GM12865 (cell line): ENCODE data around the gene NOP16.

Experiments used
- DNase-seq: peaks from one replicate; pipeline ENCODE4 v3.0.0; 2010; ENCODE audit warnings: low read depth
- H3K4me3 ChIP-seq: 2 replicates; pipeline ENCODE4 v1.5.1; 2011; ENCODE audit warnings: mild to moderate bottlenecking, low read depth, low read length, control low read depth
- CTCF ChIP-seq: IDR thresholded peaks from 2 replicates; pipeline ENCODE4 v1.5.1; 2011; ENCODE audit warnings: low read length, control low read depth, low read depth, inconsistent platforms; ENCODE audit not compliant: insufficient read depth; ENCODE audit errors: missing control alignments

Gene NOP16

DNA sequence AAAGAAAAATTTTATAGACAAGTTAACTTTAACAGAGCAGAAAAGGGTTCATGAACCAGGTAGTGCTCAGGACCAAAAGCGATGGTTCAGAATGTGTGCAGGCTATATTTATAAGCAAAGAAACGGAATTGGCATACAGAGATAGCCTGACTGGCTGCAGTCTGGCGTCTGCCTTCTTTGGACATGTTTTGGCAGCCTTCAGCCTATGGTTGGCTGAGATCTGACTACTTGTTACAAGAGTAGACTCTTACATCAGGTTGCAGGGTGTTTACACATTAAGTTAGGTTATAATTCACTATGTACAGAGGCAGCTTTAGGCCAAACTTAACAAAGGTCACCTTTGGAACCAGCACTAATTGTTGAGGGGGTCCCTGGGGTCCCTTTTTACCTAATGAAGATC is 7.0 kb downstream of the NOP16 start:
- no peak for DNase-seq
- TF ChIP-seq CTCF = no peak
- no peak overlapping the region for H3K4me3 ChIP-seq

DNA sequence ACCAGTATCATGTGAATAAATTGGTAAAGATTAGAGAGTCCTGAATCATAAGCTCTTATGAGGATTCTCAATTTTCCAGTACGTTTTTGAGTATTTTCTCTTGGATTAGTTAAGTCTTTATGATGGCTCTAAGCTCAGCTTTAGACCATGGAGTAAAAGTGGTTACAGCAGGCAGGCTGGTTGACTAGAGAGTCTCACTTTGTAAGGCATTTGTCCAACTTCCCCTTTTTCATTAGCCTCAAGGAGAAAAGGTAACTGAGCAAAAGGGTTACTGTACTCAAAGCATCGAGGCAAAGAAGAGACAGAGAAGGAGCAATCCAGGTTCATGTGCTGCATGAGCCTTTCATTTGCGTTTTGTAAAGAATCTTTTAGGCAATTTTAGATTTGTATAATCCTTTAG is 8.5 kb downstream of the NOP16 start:
- H3K4me3 ChIP-seq = no peak overlapping the region
- TF ChIP-seq CTCF = no peak
- peak; percentile 27 for DNase-seq

DNA sequence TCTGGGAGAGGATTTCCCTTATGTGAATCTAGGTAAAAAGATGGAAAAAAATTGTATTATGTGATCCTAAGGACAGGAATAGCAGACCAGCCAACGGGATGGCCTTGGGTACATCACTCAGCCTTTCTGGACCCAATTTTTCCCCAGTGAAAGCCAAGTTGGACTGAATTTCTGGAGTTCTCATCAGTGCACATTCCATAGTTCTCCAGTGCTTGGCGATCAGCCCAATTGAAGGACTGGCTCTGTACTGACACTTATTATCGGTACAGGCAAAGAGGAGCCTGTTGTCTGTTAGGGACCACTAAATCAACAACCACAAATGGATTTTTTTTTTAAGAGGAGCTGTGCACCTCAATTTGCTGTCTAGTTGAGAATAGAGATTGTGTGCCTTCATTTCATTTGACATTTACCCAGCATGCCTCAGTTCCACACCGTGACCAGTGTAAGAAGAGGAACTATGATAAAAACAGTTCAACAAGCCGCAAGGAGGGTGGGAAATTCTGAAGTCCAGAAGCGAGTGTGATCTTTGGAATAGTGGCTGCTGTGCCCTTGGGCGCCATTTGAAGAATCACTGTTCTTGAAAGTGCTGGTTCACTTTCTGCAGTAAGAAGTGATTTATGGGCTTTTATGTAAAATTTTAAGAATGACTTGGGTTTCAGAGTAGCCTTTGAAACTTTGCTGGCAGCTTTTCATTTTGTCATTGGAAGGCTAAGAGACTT is 15.1 kb downstream of the NOP16 start:
- DNase-seq = no peak
- no peak overlapping the region for H3K4me3 ChIP-seq
- TF ChIP-seq CTCF = no peak

- DNase-seq = no peak
- no peak overlapping the region for H3K4me3 ChIP-seq
- TF ChIP-seq CTCF = no peak
Observed at GRCh38 chr5:176371621-176372539, 16.5 kb downstream of the NOP16 start.

GRCh38 chr5:176369934-176370711 is 18.3 kb downstream of the NOP16 start:
- TF ChIP-seq CTCF = no peak
- DNase-seq = no peak
- H3K4me3 ChIP-seq = no peak overlapping the region

GRCh38 chr5:176368726-176369125 is 19.7 kb downstream of the NOP16 start:
- no peak for TF ChIP-seq CTCF
- H3K4me3 ChIP-seq = no peak overlapping the region
- DNase-seq = no peak
